Kidney (tissue), 14 donors: ENCODE measurements around the gene SLC25A18. TPM values are rescaled to one million over a fixed set of nuclear protein-coding genes. Genes with fewer than 3 reads are reported as not detected.

Experiments used
- DNase-seq, 5 donors: peaks; one replicate each; pipeline ENCODE4 v3.0.0-alpha.2; 2013 to 2020
- FAIRE-seq: peaks from 2 replicates; lab custom pipeline; 2012; peaks lifted over from hg19 to GRCh38; lab: Jason Lieb, UNC
- H3K27ac ChIP-seq, 2 donors: one replicate each; pipeline ENCODE4 v1.7.0; 2013; ENCODE audit warnings: low read depth in 2 of 2, low read length in 2 of 2, inconsistent platforms in 1 of 2
- H3K27me3 ChIP-seq: one replicate; pipeline ENCODE4 v1.7.1; 2013; ENCODE audit warnings: low read length, inconsistent platforms; ENCODE audit not compliant: control insufficient read depth, insufficient read depth
- H3K36me3 ChIP-seq, 3 donors: one replicate each; pipeline versions ENCODE4 v1.7.0 to v1.7.1; 2013; ENCODE audit warnings: low read length in 3 of 3, control low read depth in 1 of 3, inconsistent platforms in 1 of 3; ENCODE audit not compliant: insufficient read depth in 3 of 3, control insufficient read depth in 2 of 3
- H3K4me1 ChIP-seq, 3 donors: one replicate each; pipeline versions ENCODE4 v1.7.0 to v1.7.1; 2013; ENCODE audit warnings: low read length in 3 of 3, inconsistent platforms in 1 of 3, low read depth in 1 of 3; ENCODE audit not compliant: control insufficient read depth in 2 of 3, insufficient read depth in 2 of 3
- H3K4me3 ChIP-seq, 3 donors: one replicate each; pipeline versions ENCODE4 v1.7.0 to v1.8.1; 2013; ENCODE audit warnings: low read length in 3 of 3, control low read depth in 1 of 3, inconsistent platforms in 1 of 3
- H3K9ac ChIP-seq, 3 donors: one replicate each; pipeline versions ENCODE4 v1.7.0 to v1.7.1; 2013; ENCODE audit warnings: low read length in 3 of 3, control low read depth in 1 of 3, inconsistent platforms in 1 of 3
- H3K9me3 ChIP-seq, 3 donors: one replicate each; pipeline versions ENCODE4 v1.7.0 to v1.7.1; 2013; ENCODE audit warnings: low read length in 3 of 3, control low read depth in 1 of 3, inconsistent platforms in 1 of 3; ENCODE audit not compliant: control insufficient read depth in 2 of 3, insufficient read depth in 1 of 3
- CTCF ChIP-seq: IDR thresholded peaks from 3 replicates; pipeline ENCODE4 v1.5.1; 2012; ENCODE audit warnings: mild to moderate bottlenecking, moderate library complexity, borderline replicate concordance; ENCODE audit not compliant: insufficient read depth; ENCODE audit errors: extremely low read depth
- intact Hi-C: fragments of 100-400 bp; cut with DNase I; formaldehyde crosslinking; loops from one replicate; pipeline ENCODE4 v1.11.1; 2022
- polyA plus RNA-seq: library from polyadenylated mRNA; stranded (reverse); fragments of 350-450 nt; fragmentation: Illumina TruSeq; extraction: RNeasy Lipid Tissue Mini Kit (QIAGEN cat#74804); gene quantifications from one replicate; pipeline ENCODE4 v1.2.3, GENCODE V29; 2014; ENCODE audit warnings: low read depth, low replicate concordance; ENCODE audit not compliant: insufficient read depth
- total RNA-seq: library from RNA; stranded (reverse); fragmentation: NEBNext Ultra II Directional; extraction: Animal tissue kit (Norgen Biotek cat#: 25700); gene quantifications from one replicate; pipeline ENCODE4 v1.2.1, GENCODE V29; 2021
- donor health status: control.
- donor health status: control.
- donor health status: control.
- donor health status: control.
- donor health status: control.
- donor health status: DM: yes; HTN: yes; CAD: no.
- donor health status: Normal renal cell carcinoma (clear cell type).

Gene SLC25A18
- total and polyA plus RNA-seq, 2 donors from 2014 or later, result 0.41 to 1.1 TPM

- peaks cover 0 to 17% (median 9%) of the 10 kb centered on the region in 3 donors for H3K36me3 ChIP-seq
- DNase-seq, result no peak
- H3K27ac ChIP-seq, result no peak overlapping the region
- H3K9me3 ChIP-seq, result no peaks in the 10 kb centered on the region
- H3K4me1 ChIP-seq, result no peaks in the 10 kb centered on the region
- intact Hi-C loops, result no loop called here
- no peak overlapping the region for H3K4me3 ChIP-seq
- no peak overlapping the region for H3K9ac ChIP-seq
- no peaks in the 10 kb centered on the region for H3K27me3 ChIP-seq
- TF ChIP-seq CTCF, result no peak
- no peak for FAIRE-seq
Observed at GRCh38 chr22:17586831-17587440, 23.6 kb downstream of the SLC25A18 start.

- no peaks in the 10 kb centered on the region for H3K4me1 ChIP-seq
- peaks cover 0 to 23% (median 15%) of the 10 kb centered on the region in 3 donors for H3K36me3 ChIP-seq
- intact Hi-C loops, result no loop called here
- H3K27me3 ChIP-seq, result no peaks in the 10 kb centered on the region
- H3K4me3 ChIP-seq, result no peak overlapping the region
- DNase-seq (no peak), FAIRE-seq (no peak)
- no peak overlapping the region for H3K9ac ChIP-seq
- no peaks in the 10 kb centered on the region for H3K9me3 ChIP-seq
- TF ChIP-seq CTCF, result no peak
- no peak overlapping the region for H3K27ac ChIP-seq
Observed at GRCh38 chr22:17587629-17588028, 24.3 kb downstream of the SLC25A18 start.

GRCh38 chr22:17588606-17589005 lies 25.3 kb downstream of the SLC25A18 start:
- FAIRE-seq, result no peak

More at GRCh38 chr22:17588606-17589005, 25.3 kb downstream of the SLC25A18 start:
- Histone ChIP-seq H3K36me3 (peaks cover 0 to 30% (median 23%) of the 10 kb centered on the region in 3 donors), H3K9me3 (no peaks in the 10 kb centered on the region), H3K9ac (no peak overlapping the region), H3K27ac (no peak overlapping the region), H3K4me3 (no peak overlapping the region), H3K27me3 (no peaks in the 10 kb centered on the region), H3K4me1 (no peaks in the 10 kb centered on the region)
- peak in 1 of 5 donors; percentile 18 for DNase-seq
- intact Hi-C loops, result no loop called here
- no peak for TF ChIP-seq CTCF
